Activated naive CD4-positive, alpha-beta T cell treated with Interleukin-2 at 50 U/mL for 16 hours (primary cell): ENCODE measurements around the gene MTFMT.
"Not testable (repeated sequence)": the region's sequence is repeated elsewhere in the genome, so short reads cannot be mapped to it uniquely, and the experiment has no call there.

Source experiments
- DNase-seq: peaks from one replicate; pipeline ENCODE4 v3.0.0-alpha.2; 2020

The MTFMT gene

DNA sequence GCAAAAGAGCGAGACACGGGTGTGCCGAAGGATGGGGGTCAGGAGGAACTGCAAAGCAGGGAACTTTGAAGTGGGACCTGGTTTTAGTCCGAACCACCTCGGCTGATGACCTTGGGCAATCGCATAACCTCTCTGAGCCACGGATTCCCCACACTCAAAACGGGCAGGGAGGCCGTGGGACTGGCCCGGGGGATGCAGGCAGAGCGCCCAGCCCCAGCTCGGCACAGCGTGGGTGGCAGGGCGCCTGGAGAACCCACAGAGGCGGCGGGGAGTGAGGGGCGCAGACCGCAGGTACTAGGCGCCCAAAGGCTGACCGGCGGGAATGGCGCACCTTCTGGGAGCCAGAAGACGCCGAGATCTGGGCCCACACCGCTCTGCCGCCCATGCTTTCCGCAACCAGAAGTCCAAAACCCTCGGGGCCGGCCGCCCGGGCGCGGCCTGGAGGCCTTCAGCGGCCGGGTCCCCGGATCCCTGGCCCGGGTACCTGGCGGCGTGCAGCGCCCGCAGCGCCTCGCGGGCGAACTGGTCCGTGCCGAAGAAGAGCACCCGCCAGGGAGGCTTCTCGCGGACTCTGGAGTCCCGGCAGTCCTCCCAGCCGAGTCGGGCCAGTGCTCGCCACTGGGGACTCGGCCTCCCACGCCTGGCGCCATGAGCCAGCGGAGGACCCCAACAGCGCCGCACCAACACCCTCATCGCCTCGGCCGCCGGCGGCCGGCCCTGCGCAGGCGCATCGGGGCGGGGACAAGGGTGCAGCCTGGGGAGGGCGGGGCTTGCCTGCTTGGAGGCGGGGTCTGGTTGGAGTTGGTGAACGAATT lies at the start of gene MTFMT:
Gene MTFMT (minus strand): TSS at position 719 of the 815 bp plus-strand sequence. CDS start 26 bp downstream, at position 693.
- peak; percentile 95 for DNase-seq

DNA sequence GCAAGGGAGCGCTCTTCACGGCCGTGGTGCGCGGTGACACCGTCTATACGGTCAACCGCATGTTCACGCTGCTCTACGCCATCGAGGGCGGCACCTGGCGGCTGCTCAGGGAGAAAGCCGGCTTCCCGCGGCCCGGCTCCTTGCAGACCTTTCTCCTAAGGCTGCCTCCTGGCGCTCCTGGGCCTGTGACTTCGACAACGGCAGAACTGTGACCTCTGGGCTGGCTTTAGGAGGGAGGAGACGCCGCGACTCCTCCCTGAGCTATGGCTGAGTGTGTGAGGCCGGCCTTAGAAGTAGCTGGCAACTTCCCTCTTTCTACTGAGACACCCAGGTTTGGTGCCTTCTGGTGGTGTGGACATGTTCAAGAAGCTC lies 48.5 kb upstream of the MTFMT start:
- DNase-seq: peak; percentile 55

DNA sequence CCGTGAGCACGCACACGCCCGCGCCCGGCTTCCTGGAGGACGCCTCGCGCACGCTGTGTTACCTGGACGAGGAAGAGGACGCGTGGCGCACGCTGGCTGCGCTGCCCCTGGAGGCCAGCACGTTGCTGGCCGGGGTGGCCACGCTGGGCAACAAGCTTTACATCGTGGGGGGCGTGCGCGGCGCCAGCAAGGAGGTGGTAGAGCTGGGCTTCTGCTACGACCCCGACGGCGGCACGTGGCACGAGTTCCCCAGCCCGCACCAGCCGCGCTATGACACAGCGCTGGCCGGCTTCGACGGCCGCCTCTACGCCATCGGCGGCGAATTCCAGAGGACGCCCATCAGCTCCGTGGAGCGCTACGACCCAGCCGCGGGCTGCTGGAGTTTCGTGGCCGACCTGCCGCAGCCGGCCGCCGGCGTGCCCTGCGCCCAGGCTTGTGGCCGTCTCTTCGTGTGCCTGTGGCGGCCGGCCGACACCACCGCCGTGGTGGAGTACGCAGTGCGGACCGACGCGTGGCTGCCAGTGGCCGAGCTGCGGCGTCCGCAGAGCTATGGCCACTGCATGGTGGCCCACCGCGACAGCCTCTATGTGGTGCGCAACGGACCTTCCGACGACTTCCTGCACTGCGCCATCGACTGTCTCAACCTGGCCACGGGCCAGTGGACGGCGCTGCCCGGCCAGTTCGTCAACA lies 48.0 kb upstream of the MTFMT start:
- no peak for DNase-seq

DNA sequence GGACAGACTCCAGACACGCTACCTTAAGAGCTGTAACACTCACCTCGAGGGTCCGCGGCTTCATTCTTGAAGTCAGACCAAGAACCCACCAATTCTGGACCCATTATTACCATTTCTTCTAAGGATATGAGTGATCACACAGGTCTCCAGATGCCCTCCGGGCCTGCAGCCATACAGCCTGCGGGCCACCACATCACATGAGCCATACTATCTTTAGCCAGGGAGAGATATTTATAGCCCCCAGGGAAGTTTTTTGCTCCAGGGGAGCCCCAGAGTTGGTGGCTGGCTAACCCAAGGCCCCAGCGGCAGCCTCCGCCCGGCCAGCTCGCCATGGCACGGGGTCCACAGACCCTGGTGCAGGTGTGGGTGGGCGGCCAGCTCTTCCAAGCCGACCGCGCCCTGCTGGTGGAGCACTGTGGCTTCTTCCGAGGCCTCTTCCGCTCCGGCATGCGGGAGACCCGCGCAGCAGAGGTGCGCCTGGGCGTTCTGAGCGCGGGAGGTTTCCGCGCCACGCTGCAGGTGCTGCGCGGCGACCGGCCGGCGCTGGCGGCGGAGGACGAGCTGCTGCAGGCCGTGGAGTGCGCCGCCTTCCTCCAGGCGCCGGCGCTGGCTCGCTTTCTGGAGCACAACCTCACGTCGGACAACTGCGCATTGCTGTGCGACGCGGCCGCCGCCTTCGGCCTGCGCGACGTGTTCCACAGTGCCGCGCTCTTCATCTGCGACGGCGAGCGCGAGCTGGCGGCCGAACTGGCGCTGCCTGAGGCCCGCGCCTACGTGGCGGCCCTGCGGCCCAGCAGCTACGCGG lies 47.2 kb upstream of the MTFMT start, which contains the start of gene KBTBD13:
Gene KBTBD13 (plus strand): TSS at position 261 of the 805 bp plus-strand sequence. CDS start 70 bp downstream, at position 331.
- no peak for DNase-seq

DNA sequence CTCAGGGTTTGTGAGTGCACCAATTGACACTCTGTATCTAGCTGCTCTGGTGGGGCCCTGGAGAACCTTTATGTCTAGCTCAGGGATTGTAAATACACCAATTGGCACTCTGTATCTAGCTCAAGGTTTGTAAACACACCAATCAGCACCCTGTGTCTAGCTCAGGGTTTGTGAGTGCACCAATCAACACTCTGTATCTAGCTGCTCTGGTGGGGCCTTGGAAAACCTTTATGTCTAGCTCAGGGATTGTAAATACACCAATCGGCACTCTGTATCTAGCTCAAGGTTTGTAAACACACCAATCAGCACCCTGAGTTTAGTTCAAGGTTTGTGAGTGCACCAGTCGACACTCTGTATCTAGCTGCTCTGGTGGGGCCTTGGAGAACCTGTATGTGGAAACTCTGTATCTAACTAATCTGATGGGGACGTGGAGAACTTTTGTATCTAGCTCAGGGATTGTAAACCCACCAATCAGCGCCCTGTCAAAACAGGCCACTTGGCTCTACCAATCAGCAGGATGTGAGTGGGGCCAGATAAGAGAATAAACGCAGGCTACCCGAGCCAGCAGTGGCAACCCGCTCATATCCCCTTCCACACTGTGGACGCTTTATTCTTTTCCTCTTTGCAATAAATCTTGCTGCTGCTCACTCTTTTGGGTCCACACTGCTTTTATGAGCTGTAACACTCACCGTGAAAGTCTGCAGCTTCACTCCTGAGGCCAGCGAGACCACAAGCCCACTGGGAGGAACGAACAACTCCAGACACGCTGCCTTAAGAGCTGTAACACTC lies 46.4 kb upstream of the MTFMT start:
- not testable (repeated sequence) for DNase-seq

DNA sequence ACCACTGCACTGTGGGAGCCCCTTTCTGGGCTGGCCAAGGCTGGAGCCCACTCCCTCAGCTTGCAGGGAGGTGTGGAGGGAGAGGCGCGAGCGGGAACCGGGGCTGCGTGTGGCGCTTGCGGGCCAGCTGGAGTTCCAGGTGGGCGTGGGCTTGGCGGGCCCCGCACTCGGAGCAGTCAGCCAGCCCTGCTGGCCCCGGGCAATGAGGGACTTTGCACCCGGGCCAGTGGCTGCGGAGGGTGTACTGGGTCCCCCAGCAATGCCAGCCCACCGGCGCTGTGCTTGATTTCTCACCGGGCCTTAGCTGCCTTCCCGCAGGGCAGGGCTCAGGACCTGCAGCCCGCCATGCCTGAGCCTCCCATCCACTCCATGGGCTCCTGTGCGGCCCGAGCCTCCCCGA lies 45.5 kb upstream of the MTFMT start:
- DNase-seq: not testable (repeated sequence)

DNA sequence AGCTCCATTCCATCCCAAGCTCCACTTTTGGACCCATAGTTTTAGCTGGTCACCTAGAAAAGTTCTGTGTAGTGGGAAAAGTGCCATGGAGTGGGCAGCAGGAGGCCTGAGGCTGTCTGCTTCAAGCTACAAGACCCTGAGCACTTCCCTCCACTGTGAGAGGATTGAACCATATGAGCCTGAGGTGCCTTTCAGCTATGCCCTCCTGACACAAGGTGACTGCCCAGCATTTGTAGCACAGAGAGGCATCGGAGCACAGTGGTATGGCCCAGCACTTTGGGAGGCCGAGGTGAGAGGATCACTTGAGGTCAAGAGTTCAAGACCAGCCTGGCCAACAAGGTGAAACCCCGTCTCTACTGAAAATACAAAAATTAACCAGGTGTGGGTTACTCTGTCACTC lies 43.2 kb upstream of the MTFMT start:
- DNase-seq: no peak

DNA sequence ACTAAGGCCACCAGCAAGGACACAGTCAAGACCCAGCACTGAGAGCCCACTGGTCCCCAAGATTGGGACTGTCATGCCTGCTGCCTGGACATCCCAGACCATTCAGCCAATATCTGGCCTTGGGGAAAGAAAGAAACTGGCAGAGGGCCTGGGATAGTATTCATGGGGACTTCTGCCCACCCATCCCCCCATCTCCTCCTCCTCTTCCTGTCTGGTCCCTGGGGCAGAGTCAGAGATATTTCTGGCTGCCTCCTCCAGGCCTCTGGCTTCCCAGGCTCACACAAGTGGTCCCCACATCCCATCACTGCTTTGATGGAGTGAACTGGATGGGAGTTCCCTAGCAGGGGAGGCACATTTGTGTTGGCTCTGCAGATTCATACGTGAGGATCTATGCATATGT lies 42.6 kb upstream of the MTFMT start:
- no peak for DNase-seq

DNA sequence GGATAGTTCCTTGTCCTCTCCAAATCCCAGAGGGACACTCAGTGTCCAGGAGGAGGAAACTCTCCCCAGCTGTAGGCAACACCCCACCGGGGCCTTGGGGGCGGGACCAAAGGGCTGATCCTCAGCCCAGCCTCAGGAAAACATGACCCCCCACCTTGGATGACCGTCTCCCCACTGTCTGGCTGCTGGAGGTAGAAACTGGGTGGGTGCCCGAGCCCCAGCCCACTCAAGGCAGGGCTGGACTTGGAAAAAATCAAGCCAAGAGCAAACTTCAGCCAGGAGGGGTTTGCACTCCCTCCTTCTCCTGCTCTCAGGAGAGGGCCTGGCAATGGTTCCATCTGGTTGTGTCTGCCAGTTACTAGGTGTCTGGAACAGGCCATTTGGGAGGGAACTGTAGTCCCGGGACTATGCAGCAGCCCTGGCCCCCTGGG lies 42.0 kb upstream of the MTFMT start:
- no peak for DNase-seq

DNA sequence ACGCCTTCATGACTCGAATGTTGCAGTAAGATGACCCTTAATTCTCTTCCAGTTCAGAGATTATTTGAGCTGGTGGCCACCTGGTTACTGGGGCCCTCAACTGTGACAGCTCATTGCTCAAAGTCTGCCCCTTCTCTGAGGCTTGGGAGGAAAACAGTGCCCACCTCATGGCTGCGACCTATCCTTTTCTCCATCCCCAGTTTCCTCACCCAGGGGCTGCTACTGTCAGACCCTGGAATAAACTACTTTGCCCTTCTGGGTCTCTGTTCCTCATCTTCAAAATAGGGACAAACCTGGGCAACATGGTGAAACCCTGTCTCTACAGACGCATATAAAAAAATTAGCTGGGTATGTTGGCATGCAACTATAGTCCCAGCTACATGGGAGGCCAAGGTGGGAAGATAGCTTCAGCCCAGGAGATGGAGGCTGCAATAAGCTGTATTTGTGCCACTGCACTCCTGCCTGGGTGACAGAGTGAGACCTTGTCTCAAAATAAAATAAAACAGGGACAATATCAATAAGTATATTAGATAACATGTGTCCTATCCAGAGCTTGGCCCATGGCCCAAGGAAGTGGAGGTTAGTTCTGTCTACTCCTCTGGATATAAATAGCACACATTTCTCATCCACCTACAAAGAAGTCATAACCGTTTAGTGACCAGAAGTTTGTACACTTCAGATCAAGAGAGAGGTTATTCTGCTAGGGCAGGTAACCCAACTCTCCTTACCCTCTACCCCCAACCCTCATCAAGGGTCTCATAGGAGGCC lies 40.5 kb upstream of the MTFMT start:
- DNase-seq: no peak

DNA sequence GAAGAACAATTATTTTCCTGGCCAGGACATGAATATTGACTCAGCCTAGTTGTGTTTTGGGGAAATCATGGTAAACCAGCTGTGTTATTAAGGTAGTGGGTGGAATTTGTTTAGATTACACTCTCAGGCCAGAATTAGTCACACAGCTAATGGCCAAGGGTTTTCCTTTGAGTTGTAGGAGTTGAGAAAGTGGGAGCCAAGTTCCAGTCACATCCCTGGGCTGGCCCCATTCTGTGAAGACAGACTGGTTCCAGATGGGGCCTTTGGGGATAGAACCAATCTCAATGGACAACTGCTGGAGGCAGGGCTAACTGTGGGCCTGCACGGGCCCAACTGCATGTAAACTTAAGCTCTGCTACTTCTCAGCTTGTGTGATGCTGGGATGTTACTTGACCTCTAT lies 39.7 kb upstream of the MTFMT start:
- no peak for DNase-seq

DNA sequence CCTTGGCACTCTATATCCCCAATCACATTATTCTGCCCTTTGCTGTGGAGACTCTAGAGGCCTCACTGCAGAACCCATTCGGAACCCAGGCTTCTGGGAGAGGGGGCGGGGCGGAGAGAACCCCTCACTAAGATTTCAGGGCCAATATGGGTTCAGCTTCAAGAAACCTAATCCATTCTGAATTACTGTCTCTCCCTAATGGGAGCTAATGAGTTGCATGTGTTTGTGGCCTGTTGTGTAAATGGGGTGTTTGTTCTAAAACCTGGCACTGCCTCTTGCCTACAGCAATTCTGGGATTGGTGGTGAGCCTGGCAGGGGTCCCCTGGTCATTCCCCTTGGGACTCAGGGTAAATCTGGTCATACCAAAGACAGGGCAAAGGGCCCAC lies 39.0 kb upstream of the MTFMT start:
- no peak for DNase-seq

DNA sequence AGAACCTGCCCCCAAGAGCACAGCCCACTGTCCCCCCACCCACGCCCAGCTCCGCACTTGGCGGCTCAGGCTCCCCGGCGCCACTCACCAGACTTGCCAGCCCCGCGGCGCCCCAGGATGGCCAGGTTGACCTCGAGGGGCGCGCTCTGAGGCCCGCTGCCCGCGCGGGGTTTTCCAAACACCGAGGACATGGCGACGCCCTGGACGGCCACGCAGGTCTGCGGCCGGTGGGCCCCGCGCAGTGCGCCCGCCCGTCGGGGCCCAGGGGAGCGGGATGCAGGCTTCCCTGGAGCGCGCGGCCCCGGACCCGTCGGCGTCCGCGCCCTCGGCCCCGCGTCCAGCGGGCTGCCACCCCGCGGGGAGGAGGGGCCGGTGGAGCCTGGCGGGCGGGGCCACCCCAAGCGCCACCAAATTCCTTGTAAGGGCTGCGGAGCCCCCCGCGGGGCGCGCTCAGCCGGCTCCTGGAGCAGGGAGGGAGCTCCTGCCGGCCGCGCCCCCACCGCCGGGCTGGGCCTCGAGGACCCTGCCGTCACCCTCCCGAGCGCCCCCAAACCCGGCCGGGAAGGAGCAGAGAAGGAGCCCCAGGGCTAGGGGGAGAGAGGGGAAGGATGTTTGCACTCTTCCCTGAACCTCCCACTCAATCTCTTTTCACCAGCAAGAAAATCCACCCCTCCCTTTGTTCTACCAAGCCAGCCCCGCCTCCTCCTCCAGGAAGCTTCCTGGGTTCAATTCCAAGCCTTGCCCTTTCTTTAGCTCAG lies 38.4 kb upstream of the MTFMT start, which contains the start of gene RASL12:
Gene RASL12 (minus strand): TSS at position 347 of the 758 bp plus-strand sequence. CDS start 156 bp downstream, at position 191.
- no peak for DNase-seq

DNA sequence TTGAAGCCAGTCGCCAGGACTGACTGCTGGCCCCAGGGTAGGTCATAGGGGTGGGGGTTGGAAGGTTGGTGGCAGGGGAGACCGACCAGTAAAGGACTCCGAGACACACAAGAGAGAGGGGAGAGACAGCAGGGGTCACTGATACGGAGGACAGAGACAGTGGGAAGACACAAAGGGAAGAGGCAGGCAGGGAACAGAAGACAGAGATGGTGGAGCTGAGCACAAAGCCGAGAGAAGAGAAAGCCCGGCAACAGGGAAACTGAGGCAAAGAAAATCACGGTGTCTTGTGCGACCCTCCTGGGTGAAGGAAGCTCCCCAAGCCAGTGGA lies 37.8 kb upstream of the MTFMT start:
- no peak for DNase-seq

DNA sequence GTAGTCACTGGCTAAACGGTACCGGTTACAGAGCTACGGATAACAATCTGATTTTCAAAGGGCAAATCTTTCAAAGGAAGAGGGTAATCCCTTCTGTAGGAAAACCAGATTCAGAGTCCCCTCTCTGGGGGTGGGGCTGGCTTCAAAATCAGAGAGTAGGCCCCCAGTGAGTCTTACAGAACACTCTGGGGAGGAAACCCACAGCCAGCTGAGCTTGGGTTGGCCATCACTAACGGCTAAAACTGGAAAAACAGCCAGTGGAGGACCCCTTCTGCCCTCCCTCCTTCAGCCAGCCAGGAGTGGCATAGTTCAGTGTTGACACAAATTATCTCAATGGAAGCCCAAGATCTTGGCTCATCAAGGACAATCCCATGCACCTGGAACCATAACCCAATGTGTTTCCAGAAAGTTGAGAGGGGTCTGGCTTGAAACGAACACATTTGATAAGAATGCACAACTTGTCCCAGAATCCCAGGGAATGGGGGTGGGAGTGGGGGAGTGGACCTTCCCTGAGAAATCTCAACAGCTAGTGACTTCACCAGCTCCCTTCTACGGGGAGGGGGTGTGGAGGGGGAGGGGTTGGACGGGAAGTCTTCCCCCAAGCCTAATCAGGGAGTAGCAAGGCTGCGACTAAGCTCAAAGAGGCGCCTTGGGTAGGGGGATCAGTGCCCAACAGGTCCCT lies 37.3 kb upstream of the MTFMT start:
- DNase-seq: no peak

DNA sequence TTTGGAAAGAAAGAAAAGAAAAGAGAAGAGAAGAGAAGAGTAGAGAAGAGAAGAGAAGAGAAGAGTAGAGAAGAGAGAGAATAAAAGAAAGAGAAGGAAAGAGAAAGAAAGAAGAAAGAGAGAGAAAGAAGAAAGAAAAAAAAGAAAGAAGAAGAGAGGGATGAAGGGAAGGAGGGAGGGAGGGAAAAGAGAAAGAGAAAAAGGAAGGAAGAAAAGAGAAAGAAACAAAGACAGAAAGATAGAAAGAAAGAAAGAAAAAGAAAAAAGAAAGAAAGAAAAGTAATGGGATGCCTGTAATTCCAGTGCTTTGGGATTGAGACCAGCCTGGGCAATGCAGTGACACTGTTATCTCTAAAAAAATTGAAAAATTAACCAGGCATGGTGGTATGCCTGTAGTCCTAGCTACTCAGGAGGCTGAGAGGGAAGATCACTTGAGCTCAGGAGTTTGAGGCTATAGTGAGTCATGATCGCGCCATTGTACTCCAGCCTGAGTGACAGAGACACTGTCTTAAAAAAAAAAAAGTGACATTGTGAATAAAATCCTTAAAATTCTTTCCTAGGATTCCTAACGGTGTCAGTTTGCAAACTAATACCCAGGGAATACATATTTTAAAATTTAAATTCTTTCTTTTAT lies 36.7 kb upstream of the MTFMT start:
- no peak for DNase-seq

DNA sequence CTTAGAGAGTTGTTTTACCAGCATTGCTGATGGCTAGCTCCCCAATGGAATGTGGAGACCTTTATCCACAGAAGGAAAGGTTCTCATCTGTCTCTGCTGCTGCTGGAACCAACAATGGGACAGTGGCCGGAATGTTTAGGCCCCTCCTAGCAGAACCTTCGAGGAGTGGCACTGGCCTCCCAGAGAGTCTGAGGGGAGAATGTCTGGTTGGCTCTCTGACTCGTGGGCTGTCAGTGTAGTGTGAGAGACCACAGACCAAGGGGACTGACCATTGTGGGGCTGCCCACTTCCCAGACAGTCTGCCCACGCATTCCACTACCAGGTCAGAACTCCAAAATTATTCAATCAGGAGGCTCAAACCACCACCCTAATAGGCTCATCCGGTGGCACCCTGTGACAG lies 33.3 kb upstream of the MTFMT start:
- no peak for DNase-seq

DNA sequence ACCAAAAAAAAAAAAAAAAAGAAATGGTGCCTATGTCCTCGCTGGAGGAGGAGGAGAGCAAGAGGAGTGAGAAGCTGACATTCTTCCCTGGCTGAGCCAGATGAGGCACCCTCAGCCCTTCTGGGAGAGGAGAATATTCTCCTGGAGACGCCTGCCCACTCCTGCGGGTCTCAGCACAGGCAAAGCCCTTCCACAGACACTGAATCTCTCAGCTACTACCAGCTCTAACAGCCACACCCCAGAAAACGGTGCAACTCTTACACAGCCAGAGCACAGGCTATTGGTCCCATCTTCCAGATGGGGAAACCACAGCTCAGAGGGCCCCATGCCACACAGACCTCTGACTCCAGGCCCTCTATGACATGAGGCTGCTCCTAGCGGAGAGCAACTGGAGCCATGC lies 32.6 kb upstream of the MTFMT start:
- no peak for DNase-seq

DNA sequence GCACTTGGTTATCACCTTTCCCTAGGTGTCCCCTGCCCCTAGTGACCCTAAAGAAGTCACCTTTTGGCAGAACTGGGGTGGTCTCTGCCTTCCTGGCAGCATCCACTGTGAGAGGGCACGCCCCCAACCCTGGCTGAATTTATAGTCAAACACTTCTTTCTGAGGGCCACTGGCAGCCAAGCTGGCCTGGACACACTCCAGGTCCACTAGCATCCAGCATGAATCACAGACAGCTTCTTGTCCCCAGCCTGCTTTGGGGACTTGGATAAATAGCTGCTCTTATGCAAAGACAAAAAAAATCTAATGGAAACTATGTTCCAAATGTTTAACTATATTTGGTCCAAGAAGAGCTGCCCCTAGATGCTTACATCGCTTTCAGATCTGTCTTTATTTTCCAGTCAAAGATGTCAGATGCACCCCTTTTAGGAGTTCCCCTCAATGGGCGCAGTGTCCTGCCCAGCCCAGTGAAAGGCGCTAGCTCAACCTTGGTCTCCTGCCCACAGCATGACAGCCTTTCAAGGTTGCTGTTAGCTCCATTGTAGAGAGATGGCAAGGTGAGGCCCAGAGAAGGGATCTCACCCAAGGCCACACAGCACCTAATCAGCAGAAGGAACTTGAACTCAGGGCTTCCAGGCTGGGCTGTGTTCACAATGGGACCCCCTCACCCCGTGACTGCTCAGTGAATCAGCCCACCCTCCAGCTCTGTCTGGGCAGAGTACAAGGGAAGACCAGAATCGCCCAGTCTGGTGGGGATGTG lies 31.4 kb upstream of the MTFMT start:
- DNase-seq: no peak
